Fibroblast of villous mesenchyme (primary cell): ENCODE results near the gene BOK. TPM values are rescaled to one million over a fixed set of nuclear protein-coding genes. Genes with fewer than 3 reads are reported as not detected.
"Not testable (repeated sequence)": the region's sequence is repeated elsewhere in the genome, so short reads cannot be mapped to it uniquely, and the experiment has no call there.

ENCODE experiments used
- DNase-seq: peaks from one replicate; pipeline ENCODE4 v3.0.0-alpha.2; 2010; ENCODE audit warnings: low read depth
- H3K4me3 ChIP-seq: 2 replicates; pipeline ENCODE4 v1.5.1; 2011; ENCODE audit warnings: low read depth, mild to moderate bottlenecking, low read length
- total RNA-seq: library from RNA; depleted of rRNA; stranded (reverse); fragments of >200 nt; gene quantifications from 2 replicates; pipeline ENCODE4 v1.2.3, GENCODE V29; 2012
- TF ChIP-seq, protein P1 (sequence below): IDR thresholded peaks from 2 replicates; pipeline ENCODE4 v1.5.1; 2012; ENCODE audit warnings: low read depth, mild to moderate bottlenecking, low read length; ENCODE audit not compliant: insufficient read depth

Gene BOK
- total RNA-seq, 1 donor: 54.0 TPM

DNA sequence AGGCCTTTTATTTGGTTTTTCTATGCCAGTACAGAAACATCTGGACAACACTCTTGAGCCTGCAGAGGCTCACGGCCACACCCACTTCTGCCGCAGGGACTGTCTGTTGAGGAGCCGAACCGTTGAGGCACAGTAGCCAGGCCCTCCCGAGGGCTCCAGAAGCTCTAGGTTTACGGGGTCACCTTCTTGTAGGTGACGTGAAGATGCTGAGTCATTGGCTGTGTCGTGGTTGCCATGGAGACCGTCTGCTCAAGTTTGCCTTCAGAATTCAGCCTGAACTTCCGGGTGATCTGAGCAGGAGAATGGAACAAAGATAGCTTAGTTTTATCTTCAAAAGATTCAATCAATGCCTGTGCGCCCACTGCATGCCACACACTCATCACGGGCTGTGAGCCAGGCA, 25.9 kb downstream of the BOK start:
- TF ChIP-seq, protein P1, sequence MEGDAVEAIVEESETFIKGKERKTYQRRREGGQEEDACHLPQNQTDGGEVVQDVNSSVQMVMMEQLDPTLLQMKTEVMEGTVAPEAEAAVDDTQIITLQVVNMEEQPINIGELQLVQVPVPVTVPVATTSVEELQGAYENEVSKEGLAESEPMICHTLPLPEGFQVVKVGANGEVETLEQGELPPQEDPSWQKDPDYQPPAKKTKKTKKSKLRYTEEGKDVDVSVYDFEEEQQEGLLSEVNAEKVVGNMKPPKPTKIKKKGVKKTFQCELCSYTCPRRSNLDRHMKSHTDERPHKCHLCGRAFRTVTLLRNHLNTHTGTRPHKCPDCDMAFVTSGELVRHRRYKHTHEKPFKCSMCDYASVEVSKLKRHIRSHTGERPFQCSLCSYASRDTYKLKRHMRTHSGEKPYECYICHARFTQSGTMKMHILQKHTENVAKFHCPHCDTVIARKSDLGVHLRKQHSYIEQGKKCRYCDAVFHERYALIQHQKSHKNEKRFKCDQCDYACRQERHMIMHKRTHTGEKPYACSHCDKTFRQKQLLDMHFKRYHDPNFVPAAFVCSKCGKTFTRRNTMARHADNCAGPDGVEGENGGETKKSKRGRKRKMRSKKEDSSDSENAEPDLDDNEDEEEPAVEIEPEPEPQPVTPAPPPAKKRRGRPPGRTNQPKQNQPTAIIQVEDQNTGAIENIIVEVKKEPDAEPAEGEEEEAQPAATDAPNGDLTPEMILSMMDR: no peak
- DNase-seq: peak; percentile 79
- no peak overlapping the region for H3K4me3 ChIP-seq

DNA sequence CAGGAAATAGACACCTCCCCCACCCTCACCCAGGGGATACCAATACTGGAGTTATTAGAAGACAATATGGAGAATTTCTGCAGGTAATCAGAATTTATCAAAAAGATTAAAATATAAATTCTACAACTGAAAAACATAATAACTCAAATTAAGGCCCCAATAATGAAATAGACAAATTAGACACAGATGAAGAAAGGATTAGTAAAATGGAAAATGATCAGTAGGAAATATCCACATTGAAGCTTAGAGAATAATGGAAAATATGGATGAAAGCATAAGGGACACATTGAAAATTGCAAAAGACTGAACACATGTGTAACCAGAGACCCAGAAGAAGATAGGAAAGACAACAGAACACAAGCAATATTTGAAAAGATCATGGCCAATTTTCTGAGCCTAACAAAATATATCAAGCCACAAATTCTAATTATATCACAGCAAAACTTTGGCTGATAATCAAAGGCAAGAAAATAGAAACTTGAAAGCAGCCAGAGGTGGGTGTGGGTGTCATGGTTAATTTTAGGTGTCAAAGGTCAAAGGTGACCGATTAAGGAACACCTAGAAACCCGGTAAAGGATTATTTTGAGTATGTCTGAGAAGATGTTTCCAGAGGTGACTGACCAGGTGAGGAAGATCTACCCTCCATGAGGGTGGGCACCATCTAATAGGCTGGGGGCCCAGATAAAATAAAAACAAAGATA, 28.2 kb downstream of the BOK start:
- TF ChIP-seq, protein P1: no peak
- no peak for DNase-seq
- H3K4me3 ChIP-seq: no peak overlapping the region

DNA sequence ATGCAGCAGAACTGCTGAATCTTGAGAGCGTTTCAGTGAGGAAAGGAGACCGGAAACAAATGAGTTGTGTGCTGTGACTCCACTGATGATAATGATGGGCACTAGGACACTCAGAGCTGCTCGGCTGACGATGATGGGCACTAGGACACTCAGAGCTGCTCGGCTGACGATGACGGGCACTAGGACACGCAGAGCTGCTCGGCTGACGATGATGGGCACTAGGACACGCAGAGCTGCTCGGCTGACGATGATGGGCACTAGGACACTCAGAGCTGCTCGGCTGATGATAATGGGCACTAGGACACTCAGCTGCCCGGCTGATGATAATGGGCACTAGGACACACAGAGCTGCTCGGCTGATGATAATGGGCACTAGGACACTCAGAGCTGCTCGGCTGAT, 31.3 kb downstream of the BOK start:
- DNase-seq: not testable (repeated sequence)

DNA sequence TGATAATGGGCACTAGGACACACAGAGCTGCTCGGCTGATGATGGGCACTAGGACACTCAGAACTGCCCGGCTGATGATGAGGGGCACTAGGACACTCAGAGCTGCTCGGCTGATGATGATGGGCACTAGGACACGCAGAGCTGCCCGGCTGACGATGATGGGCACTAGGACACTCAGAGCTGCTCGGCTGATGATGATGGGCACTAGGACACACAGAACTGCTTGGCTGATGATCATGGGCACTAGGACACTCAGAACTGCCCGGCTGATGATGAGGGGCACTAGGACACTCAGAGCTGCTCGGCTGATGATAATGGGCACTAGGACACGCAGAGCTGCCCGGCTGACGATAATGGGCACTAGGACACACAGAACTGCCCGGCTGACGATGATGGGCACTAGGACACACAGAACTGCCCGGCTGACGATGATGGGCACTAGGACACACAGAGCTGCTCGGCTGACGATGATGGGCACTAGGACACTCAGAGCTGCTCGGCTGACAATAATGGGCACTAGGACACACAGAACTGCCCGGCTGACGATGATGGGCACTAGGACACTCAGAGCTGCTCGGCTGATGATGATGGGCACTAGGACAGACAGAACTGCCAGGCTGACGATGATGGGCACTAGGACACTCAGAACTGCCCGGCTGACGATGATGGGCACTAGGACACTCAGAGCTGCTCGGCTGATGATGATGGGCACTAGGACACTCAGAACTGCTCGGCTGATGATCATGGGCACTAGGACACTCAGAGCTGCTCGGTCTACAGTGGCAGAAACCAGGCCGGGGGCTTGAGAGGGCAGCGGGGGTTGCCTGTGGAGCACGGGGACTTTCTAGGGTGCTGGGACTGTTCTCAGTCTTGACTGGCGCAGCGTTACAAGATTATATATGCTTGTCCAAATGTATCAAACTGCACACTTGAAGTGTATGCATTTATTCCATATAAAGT, 32.2 kb downstream of the BOK start:
- H3K4me3 ChIP-seq: not testable (repeated sequence)

More for the DNA sequence above, 31.3 kb downstream of the BOK start:
- not testable (repeated sequence) for H3K4me3 ChIP-seq

DNA sequence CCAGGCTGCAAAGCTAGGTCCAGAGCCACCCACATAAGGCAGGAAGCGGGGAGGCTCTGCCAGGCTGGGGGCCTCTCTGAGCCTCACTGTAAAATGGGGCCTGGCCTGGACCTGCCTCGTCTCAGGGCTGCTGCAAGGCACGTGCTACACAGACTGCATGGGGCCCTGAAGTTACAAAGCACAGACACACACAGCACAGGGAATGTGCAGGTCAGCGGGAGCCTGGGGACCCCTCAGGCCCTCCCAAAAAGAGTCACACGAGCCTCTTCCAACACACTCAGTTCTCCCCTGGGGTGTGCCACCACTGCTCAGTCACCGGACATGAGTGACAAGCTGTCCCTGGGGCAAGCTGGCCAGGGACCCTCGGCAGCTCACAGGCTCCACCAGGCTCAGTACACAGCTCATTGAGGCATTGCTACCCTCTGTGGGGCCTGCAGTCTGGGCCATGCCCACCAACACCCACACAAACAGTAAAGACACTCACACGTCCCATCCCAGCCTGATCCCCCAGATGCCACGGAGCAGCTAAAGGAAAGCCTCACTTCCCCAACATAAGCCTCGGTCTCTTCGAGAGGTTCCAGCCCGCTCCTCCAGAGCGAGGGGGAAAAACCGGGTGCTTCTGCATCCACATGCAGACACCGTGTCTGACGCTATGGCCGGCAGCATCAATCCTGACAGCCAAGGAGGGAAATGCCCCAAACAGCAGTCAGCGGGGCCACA, 33.7 kb downstream of the BOK start:
- no peak for DNase-seq
- TF ChIP-seq, protein P1: no peak
- no peak overlapping the region for H3K4me3 ChIP-seq

More for the DNA sequence above, 32.2 kb downstream of the BOK start:
- DNase-seq: not testable (repeated sequence)

DNA sequence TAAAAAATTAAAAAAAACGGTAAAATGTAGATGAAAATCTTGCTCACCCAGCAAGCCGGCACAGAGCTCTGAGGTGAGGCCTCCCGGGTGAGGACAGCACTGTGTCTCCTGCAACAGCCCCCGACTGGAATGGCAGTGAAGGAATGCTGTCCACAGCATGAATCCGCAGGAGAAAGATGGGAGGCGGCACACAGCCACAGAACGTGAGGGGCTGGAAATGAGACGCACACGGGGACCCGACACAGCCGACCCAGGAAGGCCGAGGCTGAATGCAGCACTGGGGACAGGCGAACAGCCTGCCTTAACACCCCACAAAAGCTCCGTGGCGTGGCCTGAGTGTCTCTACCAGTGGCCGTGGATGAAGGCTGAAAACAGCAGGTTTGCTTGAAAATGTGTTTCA, 34.7 kb downstream of the BOK start:
- H3K4me3 ChIP-seq: no peak overlapping the region
- TF ChIP-seq, protein P1: no peak
- DNase-seq: no peak

DNA sequence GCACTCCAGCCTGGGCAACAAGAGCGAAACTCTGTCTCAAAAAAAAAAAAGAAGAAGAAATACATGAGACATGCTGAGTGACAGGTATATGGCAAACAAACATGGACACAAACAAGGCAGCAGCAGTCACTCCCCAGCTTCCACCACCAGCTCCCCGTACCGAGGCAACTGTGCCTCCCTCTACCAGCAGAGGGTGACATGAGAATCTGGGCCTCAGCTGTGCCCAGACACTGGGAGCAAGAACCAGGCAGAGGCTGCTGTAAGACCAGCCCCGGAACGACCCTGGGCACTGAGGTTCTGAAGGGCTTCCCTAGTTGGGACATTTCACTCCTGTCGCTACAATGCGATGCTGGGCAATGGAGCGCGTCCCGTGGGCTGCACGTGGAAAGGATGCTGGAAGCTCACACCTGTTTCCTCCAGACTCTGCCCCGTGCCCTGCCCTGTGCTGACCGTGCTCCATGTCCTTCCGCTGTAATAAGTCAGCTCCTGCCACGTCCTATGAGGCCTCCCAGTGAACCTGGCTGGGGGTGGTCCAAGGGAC, 37.1 kb downstream of the BOK start:
- DNase-seq: no peak
- H3K4me3 ChIP-seq: no peak overlapping the region
- TF ChIP-seq, protein P1: peak; percentile 40
